Measurements from ENCODE around the gene SLC52A1.

GRCh38 chr17:5033352-5034015, 1.7 kb downstream of the SLC52A1 start:
- TF ChIP-seq ZNF654 (tag by site-specific recombination; IDR thresholded peaks at IDR 0.05; ENCODE audit: low read depth) (no peak), ZNF549 (tag by site-specific recombination; IDR thresholded peaks at IDR 0.05) (no peak), ZNF280C (tag by site-specific recombination; IDR thresholded peaks at IDR 0.05) (no peak), CTCF (tag by site-specific recombination; IDR thresholded peaks at IDR 0.05) (no peak), FEZF1 (tag by site-specific recombination; IDR thresholded peaks at IDR 0.05) (no peak), ZNF221 (tag by site-specific recombination; IDR thresholded peaks at IDR 0.05; ENCODE audit: borderline replicate concordance) (no peak), ZNF747 (tag by site-specific recombination; IDR thresholded peaks at IDR 0.05) (no peak), ZNF777 (tag by site-specific recombination; IDR thresholded peaks at IDR 0.05; ENCODE audit: borderline replicate concordance) (no peak), TCF7L2 (IDR thresholded peaks at IDR 0.05; ENCODE audit: borderline replicate concordance, low read depth, low read length) (no peak)

Data from HEK293 (cell line).